Ishikawa (cell line): ENCODE results near the gene DHRS7C.

Source experiments
- CEBPB ChIP-seq: IDR thresholded peaks from 2 replicates; pipeline ENCODE4 v1.6.1; 2012
- CREB1 ChIP-seq: IDR thresholded peaks from 2 replicates; pipeline ENCODE4 v1.6.1; 2012; ENCODE audit warnings: low read depth
- EP300 ChIP-seq: IDR thresholded peaks from 2 replicates; pipeline ENCODE4 v1.6.1; 2012; ENCODE audit warnings: borderline replicate concordance
- NFIC ChIP-seq: IDR thresholded peaks from 2 replicates; pipeline ENCODE4 v1.6.1; 2012
- RAD21 ChIP-seq: IDR thresholded peaks from 2 replicates; pipeline ENCODE4 v1.6.1; 2012; ENCODE audit warnings: low read depth
- REST ChIP-seq: IDR thresholded peaks from 2 replicates; pipeline ENCODE4 v1.6.1; 2012; ENCODE audit warnings: low read depth, mild to moderate bottlenecking
- TAF1 ChIP-seq: IDR thresholded peaks from 2 replicates; pipeline ENCODE4 v1.6.1; 2012; ENCODE audit warnings: low read depth, mild to moderate bottlenecking
- YY1 ChIP-seq: IDR thresholded peaks from 2 replicates; pipeline ENCODE4 v1.6.1; 2012; ENCODE audit warnings: low read depth

DNA sequence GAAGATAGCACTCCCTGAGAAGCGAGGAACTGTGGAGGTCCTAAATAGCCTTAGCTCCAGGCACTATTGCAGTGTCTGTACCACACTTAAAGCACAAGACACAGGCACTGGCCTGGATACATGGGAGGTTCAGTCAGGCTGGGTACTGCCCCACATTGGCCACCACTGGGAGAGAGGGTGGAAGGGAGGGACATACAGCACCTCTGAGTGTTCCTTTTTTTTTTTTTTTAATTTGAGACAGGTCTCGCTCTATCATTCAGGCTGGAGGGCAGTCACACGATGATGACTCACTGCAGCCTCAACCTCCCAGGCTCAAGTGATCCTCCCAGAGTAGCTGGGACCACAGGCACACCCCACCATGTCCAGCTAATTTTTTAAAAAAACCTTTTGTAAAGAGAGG, 29.1 kb upstream of the DHRS7C start:
- TF ChIP-seq EP300 (no peak), RAD21 (no peak), CEBPB (no peak), REST (no peak), CREB1 (no peak), NFIC (no peak), YY1 (no peak), TAF1 (no peak)
